Mucosa of stomach (tissue), 1 donor: ENCODE results near the gene ACTR8.
A peak's percentile ranks its signal among the peaks of the same experiment; 100 is the strongest.

Source experiments
- H3K27me3 ChIP-seq: one replicate; pipeline ENCODE4 v1.7.0; 2013; ENCODE audit warnings: mild to moderate bottlenecking, low read length; ENCODE audit not compliant: control insufficient read depth, insufficient read depth
- H3K36me3 ChIP-seq: one replicate; pipeline ENCODE4 v1.7.0; 2013; ENCODE audit warnings: low read length; ENCODE audit not compliant: control insufficient read depth, insufficient read depth
- H3K4me1 ChIP-seq: one replicate; pipeline ENCODE4 v1.7.0; 2013; ENCODE audit warnings: mild to moderate bottlenecking, low read length; ENCODE audit not compliant: control insufficient read depth, insufficient read depth
- H3K4me3 ChIP-seq: one replicate; pipeline ENCODE4 v1.7.0; 2013; ENCODE audit warnings: low read length
- H3K9ac ChIP-seq: one replicate; pipeline ENCODE4 v1.7.0; 2013; ENCODE audit warnings: mild to moderate bottlenecking, low read length, moderate library complexity
- H3K9me3 ChIP-seq: one replicate; pipeline ENCODE4 v1.7.0; 2013; ENCODE audit warnings: mild to moderate bottlenecking, low read length, moderate library complexity; ENCODE audit not compliant: control insufficient read depth
- donor health status: Pancreatic carcinoma.

The ACTR8 gene

GRCh38 chr3:53890726-53891475, 8.9 kb upstream of the ACTR8 start:
- H3K27me3 ChIP-seq: no peaks in the 10 kb centered on the region
- H3K36me3 ChIP-seq: peaks cover 4% of the 10 kb centered on the region
- peak overlapping the region; percentile 75 for H3K4me3 ChIP-seq
- H3K9me3 ChIP-seq: no peaks in the 10 kb centered on the region
- H3K4me1 ChIP-seq: peaks cover 14% of the 10 kb centered on the region
- H3K9ac ChIP-seq: peak overlapping the region; percentile 94

GRCh38 chr3:53888232-53888631, 6.3 kb upstream of the ACTR8 start:
- no peak overlapping the region for H3K4me3 ChIP-seq
- no peak overlapping the region for H3K9ac ChIP-seq
- H3K4me1 ChIP-seq: peaks cover 14% of the 10 kb centered on the region
- no peaks in the 10 kb centered on the region for H3K27me3 ChIP-seq
- no peaks in the 10 kb centered on the region for H3K9me3 ChIP-seq
- peaks cover 4% of the 10 kb centered on the region for H3K36me3 ChIP-seq

GRCh38 chr3:53887446-53887845, 5.5 kb upstream of the ACTR8 start:
- Histone ChIP-seq H3K36me3 (peaks cover 4% of the 10 kb centered on the region), H3K9ac (no peak overlapping the region), H3K9me3 (no peaks in the 10 kb centered on the region), H3K4me3 (no peak overlapping the region), H3K4me1 (peaks cover 13% of the 10 kb centered on the region), H3K27me3 (no peaks in the 10 kb centered on the region)

GRCh38 chr3:53885239-53885638, 3.3 kb upstream of the ACTR8 start:
- Histone ChIP-seq H3K36me3 (peaks cover 4% of the 10 kb centered on the region), H3K4me3 (no peak overlapping the region), H3K27me3 (no peaks in the 10 kb centered on the region), H3K9ac (no peak overlapping the region), H3K4me1 (peaks cover 11% of the 10 kb centered on the region), H3K9me3 (no peaks in the 10 kb centered on the region)

- Histone ChIP-seq H3K9ac (no peak overlapping the region), H3K27me3 (no peaks in the 10 kb centered on the region), H3K9me3 (no peaks in the 10 kb centered on the region), H3K36me3 (peaks cover 4% of the 10 kb centered on the region), H3K4me1 (peaks cover 10% of the 10 kb centered on the region), H3K4me3 (no peak overlapping the region)
Observed at GRCh38 chr3:53884623-53885022, 2.7 kb upstream of the ACTR8 start.

DNA sequence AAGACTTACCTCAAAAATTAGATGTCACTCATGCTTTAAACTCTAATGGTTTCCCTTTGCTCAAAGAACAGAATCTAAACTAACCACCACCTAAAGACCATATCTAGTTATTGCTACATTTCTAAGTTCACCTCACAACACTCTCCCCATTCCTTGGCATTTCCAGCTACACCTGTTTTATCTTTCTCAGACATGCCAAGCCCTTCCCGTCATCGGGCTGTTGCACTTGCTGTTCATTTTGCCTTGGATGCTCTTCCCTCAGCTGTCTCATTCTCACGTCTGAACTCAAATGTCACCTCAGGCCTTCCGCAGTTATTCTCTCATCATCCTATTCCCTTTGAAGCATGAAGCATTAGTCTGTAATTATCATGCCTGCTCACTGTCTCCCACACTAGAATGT, 1.1 kb upstream of the ACTR8 start:
- Histone ChIP-seq H3K4me1 (peaks cover 10% of the 10 kb centered on the region), H3K27me3 (no peaks in the 10 kb centered on the region), H3K9ac (no peak overlapping the region), H3K36me3 (peaks cover 4% of the 10 kb centered on the region), H3K4me3 (no peak overlapping the region), H3K9me3 (no peaks in the 10 kb centered on the region)

DNA sequence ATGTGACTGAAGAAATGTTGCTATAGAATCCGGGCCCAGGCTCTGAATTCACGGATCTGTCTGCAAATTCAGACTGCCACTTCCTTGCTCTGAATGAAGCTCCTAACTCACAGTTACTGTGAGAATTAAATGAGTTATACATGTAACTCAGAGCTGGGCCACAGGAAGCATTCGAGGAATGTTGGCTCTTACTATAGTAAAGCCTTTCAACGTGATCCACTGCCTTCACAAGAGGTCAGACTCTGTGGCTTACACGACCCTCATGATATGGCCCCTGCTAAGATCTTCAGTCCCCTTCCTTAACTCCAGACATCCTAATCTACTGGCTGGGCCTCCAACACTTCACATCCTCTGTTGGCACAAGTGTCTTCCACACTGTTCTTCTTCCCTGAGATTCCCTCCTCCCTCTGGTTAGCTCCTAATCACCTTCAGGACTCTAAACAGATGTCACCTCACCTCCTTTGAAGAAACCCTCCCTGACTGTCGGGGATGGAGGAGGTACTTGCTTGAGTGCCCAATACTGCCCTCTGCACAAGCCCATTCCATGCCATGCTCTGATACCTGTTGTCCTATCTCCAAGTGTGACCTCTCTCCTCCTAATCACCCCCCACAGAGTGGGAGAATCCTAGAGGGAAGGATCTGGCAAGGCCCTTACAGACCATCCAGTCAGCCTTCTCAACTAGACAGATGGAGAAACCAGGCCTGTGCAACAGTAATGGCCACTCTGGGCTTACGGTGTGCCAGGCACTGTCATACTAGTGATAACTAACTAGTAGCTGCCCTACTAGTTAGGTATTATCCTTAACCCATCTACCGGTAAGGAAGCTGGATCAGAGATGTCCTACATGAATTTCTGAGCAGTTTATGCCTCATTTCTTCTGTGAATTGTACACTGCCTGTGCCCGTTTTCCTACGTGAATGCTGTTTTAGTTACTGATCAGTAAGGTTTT, 1.3 kb downstream of the ACTR8 start:
- Histone ChIP-seq H3K4me3 (peak overlapping the region; percentile 70), H3K9me3 (no peaks in the 10 kb centered on the region), H3K4me1 (peaks cover 10% of the 10 kb centered on the region), H3K9ac (peak overlapping the region; percentile 79), H3K36me3 (peaks cover 6% of the 10 kb centered on the region), H3K27me3 (no peaks in the 10 kb centered on the region)

GRCh38 chr3:53865732-53866499, 16.0 kb downstream of the ACTR8 start:
- H3K9me3 ChIP-seq: no peaks in the 10 kb centered on the region
- no peak overlapping the region for H3K4me3 ChIP-seq
- H3K36me3 ChIP-seq: peaks cover 2% of the 10 kb centered on the region
- no peak overlapping the region for H3K9ac ChIP-seq
- H3K27me3 ChIP-seq: no peaks in the 10 kb centered on the region
- H3K4me1 ChIP-seq: no peaks in the 10 kb centered on the region

DNA sequence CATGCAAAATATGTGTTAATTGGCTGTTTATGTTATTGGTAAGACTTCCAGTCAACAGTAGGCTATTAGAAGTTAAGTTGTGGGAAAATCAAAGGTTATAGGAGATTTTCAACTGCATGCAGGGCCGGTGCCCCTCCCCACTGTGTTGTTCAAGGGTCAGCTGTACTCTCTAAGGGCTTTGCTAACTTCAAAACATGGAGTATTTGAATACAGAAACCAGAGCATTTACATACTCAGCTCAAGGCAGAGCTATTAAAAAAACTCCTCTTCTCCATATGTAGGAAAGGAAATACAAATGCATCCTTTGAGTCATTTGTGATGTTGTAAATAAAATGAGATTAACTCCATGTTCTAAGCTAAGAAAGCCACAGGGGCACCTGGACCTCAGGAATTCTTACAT, 18.8 kb downstream of the ACTR8 start:
- peaks cover 5% of the 10 kb centered on the region for H3K36me3 ChIP-seq
- no peaks in the 10 kb centered on the region for H3K27me3 ChIP-seq
- no peaks in the 10 kb centered on the region for H3K9me3 ChIP-seq
- H3K4me1 ChIP-seq: no peaks in the 10 kb centered on the region
- H3K9ac ChIP-seq: no peak overlapping the region
- H3K4me3 ChIP-seq: no peak overlapping the region

DNA sequence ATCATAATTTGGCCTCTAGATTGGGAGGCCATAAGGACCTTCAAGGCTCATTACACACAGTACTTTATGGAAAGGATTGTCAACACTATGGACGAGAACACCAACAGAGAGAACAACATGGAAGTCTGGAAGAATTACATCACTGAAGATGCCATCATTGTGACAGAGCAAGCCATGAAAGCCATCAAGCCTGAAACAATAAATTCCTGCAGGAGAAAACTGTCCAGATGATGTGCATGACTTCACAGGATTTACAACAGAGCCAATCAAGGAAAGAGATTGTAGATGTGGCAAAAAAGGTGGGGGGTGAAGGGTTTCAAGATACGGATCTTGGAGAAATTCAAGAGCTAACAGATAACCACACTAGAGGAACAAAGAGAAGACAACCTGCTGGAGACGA, 19.7 kb downstream of the ACTR8 start:
- H3K9me3 ChIP-seq: no peaks in the 10 kb centered on the region
- peaks cover 5% of the 10 kb centered on the region for H3K36me3 ChIP-seq

GRCh38 chr3:53860196-53860595, 21.8 kb downstream of the ACTR8 start:
- Histone ChIP-seq H3K27me3 (no peaks in the 10 kb centered on the region), H3K9me3 (no peaks in the 10 kb centered on the region), H3K36me3 (peaks cover 5% of the 10 kb centered on the region), H3K4me1 (no peaks in the 10 kb centered on the region), H3K4me3 (no peak overlapping the region), H3K9ac (no peak overlapping the region)

More for the DNA sequence above, 19.7 kb downstream of the ACTR8 start:
- Histone ChIP-seq H3K4me3 (no peak overlapping the region), H3K4me1 (no peaks in the 10 kb centered on the region), H3K27me3 (no peaks in the 10 kb centered on the region), H3K9ac (no peak overlapping the region)
